A673 (cell line): ENCODE results near the gene RABGGTA.

Source experiments
- CTCF ChIP-seq: fragments of 300-800, 200-600 bp; sonication (generic); conservative IDR thresholded peaks from 2 replicates; pipeline ENCODE4 v1.5.1; 2017; ENCODE audit warnings: low read depth, mild to moderate bottlenecking, antibody characterized with exemption, low read length, moderate library complexity, mixed read lengths
- EZH2 ChIP-seq: fragments of 200-600 bp; sonication (generic); IDR thresholded peaks from 2 replicates; pipeline ENCODE4 v1.6.1; 2017; ENCODE audit warnings: borderline replicate concordance, low read depth, mild to moderate bottlenecking, mixed read lengths, antibody characterized with exemption, low read length; ENCODE audit not compliant: poor library complexity, severe bottlenecking

GRCh38 chr14:24266344-24267244 lies 4.8 kb downstream of the RABGGTA start:
- TF ChIP-seq CTCF (no peak), EZH2 (no peak)
